ENCODE measurements around the gene ACTG1.

GRCh38 chr17:81528651-81529436, 16.2 kb upstream of the ACTG1 start:
- TF ChIP-seq, protein P1, sequence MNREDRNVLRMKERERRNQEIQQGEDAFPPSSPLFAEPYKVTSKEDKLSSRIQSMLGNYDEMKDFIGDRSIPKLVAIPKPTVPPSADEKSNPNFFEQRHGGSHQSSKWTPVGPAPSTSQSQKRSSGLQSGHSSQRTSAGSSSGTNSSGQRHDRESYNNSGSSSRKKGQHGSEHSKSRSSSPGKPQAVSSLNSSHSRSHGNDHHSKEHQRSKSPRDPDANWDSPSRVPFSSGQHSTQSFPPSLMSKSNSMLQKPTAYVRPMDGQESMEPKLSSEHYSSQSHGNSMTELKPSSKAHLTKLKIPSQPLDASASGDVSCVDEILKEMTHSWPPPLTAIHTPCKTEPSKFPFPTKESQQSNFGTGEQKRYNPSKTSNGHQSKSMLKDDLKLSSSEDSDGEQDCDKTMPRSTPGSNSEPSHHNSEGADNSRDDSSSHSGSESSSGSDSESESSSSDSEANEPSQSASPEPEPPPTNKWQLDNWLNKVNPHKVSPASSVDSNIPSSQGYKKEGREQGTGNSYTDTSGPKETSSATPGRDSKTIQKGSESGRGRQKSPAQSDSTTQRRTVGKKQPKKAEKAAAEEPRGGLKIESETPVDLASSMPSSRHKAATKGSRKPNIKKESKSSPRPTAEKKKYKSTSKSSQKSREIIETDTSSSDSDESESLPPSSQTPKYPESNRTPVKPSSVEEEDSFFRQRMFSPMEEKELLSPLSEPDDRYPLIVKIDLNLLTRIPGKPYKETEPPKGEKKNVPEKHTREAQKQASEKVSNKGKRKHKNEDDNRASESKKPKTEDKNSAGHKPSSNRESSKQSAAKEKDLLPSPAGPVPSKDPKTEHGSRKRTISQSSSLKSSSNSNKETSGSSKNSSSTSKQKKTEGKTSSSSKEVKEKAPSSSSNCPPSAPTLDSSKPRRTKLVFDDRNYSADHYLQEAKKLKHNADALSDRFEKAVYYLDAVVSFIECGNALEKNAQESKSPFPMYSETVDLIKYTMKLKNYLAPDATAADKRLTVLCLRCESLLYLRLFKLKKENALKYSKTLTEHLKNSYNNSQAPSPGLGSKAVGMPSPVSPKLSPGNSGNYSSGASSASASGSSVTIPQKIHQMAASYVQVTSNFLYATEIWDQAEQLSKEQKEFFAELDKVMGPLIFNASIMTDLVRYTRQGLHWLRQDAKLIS (CRISPR knock-in tag; IDR thresholded peaks at IDR 0.05; ENCODE audit: borderline replicate concordance): no peak
- no peak for TF ChIP-seq ZNF416 (CRISPR knock-in tag; IDR thresholded peaks at IDR 0.05)
- TF ChIP-seq ESRRA (CRISPR knock-in tag; IDR thresholded peaks at IDR 0.05; ENCODE audit: borderline replicate concordance): no peak
- TF ChIP-seq, protein P2, sequence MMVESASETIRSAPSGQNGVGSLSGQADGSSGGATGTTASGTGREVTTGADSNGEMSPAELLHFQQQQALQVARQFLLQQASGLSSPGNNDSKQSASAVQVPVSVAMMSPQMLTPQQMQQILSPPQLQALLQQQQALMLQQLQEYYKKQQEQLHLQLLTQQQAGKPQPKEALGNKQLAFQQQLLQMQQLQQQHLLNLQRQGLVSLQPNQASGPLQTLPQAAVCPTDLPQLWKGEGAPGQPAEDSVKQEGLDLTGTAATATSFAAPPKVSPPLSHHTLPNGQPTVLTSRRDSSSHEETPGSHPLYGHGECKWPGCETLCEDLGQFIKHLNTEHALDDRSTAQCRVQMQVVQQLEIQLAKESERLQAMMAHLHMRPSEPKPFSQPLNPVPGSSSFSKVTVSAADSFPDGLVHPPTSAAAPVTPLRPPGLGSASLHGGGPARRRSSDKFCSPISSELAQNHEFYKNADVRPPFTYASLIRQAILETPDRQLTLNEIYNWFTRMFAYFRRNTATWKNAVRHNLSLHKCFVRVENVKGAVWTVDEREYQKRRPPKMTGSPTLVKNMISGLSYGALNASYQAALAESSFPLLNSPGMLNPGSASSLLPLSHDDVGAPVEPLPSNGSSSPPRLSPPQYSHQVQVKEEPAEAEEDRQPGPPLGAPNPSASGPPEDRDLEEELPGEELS (CRISPR knock-in tag; IDR thresholded peaks at IDR 0.05): no peak
- no peak for TF ChIP-seq CTCF (IDR thresholded peaks at IDR 0.05)
- TF ChIP-seq, protein P3, sequence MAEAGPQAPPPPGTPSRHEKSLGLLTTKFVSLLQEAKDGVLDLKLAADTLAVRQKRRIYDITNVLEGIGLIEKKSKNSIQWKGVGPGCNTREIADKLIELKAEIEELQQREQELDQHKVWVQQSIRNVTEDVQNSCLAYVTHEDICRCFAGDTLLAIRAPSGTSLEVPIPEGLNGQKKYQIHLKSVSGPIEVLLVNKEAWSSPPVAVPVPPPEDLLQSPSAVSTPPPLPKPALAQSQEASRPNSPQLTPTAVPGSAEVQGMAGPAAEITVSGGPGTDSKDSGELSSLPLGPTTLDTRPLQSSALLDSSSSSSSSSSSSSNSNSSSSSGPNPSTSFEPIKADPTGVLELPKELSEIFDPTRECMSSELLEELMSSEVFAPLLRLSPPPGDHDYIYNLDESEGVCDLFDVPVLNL (CRISPR knock-in tag; IDR thresholded peaks at IDR 0.05; ENCODE audit: borderline replicate concordance, low read depth): no peak
- TF ChIP-seq ATF3 (CRISPR knock-in tag; conservative IDR thresholded peaks at IDR 0.05): no peak
- no peak for TF ChIP-seq NFYB (CRISPR knock-in tag; conservative IDR thresholded peaks at IDR 0.05; ENCODE audit: low read depth)

Data from WTC11 (cell line).